HG03520 (cell line): ENCODE results near the gene BOD1.
"Not testable (repeated sequence)": the region's sequence is repeated elsewhere in the genome, so short reads cannot be mapped to it uniquely, and the experiment has no call there.

ENCODE experiments used
- ATAC-seq: cut with Tn5 transposase; IDR thresholded peaks from one replicate; pipeline ENCODE4 v1.9.1; 2021; ENCODE audit warnings: mild to moderate bottlenecking, moderate library complexity; ENCODE audit not compliant: unreplicated experiment

The BOD1 gene

DNA sequence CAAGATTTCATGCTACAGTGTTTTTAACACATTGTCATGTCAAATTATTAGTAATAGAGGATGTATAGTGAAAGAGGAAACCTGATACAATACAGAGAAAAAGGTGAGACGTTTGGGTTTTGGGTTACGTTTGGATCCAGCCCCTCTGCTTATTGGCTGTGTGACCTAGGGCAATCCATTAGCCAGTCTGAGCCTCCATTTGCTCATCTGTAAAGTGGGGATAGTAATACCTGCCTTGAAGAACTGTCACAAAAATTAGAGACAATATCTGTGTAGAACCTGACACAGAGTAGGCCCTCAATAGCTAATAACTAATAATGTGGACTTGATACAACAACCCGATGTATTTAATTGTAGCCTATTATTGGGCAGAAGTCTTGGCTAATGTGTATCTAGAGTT, 4.3 kb upstream of the BOD1 start:
- ATAC-seq, result no peak

DNA sequence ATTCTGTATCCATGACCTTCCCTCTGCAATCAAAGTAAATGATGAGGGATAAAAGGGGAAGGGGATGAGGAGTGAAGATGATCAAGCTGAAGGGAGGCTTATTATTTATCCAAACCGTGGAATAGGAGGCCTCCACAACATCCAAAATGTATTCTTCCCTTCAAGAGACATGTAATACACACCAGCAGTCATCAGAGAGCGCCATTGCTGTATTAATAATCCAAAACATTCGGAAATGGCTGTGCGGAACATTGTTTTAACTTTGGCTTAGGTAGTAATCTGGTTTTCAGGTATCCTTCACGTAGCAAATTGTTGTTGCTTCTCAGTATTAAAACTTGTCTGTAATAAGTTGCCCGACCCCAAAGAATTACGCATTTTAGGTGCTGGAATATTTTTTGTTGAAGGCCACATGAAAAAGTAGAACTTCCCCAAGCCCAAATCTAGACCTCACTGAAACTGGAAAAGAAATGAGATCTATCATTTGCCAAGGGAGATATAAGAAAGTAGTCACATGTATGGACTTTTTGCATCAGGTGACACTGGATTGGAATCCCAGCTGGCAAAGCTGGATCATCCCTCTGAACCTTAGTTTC, 2.6 kb upstream of the BOD1 start:
- no peak for ATAC-seq

DNA sequence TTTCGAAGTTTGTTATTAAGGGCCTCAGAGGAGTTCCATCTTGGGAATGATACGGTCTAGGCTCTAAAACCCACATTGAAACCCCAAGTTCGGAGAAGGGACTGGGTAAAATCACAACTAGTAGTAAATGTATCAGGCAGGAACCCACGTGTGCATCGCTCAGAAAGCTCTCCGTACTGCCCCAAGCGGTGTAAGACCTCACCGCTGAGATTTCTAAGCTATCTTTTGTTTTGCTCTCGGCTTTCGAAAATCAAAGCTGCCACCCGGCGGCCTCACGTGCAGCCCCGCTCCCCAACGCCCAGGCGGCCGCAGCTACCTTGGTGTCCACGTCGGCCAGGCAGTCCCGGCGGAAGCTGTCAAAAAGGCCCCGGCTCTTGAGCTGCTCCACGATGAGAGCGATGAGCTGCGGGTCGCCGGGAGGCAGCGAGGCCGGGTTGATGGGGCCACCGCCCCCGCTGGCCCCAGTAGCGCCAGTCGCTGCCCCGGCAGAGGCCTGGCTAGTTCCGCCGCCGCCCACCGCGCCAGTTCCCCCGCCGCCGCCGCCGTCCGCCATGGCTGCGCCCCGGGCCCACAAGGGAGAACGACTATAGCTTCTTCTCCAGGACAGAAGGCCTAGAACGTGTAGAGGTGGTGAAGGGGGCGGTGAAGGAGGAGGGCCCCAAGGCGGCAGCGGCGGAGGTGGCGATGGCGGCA, 420 bp downstream of the BOD1 start:
- peak; percentile 59 for ATAC-seq

DNA sequence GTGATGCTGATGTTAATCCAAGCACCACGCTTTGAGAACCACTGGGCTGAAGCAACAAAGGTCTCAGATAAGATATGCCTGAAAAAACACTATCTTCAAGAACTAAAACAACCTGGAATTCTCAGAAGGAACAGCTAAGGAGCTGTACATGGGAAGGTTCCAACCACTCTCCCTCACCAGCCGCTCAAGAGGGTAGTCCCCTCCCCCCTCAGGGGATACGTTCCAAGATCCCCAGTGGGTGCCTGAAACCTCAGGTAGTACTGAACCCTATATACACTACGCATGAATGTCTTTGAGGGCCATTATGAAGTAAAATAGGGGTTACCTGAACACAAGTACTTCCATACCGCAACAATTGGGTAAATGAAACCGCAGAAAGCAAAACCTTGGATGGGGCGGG, 1.9 kb downstream of the BOD1 start:
- no peak for ATAC-seq

DNA sequence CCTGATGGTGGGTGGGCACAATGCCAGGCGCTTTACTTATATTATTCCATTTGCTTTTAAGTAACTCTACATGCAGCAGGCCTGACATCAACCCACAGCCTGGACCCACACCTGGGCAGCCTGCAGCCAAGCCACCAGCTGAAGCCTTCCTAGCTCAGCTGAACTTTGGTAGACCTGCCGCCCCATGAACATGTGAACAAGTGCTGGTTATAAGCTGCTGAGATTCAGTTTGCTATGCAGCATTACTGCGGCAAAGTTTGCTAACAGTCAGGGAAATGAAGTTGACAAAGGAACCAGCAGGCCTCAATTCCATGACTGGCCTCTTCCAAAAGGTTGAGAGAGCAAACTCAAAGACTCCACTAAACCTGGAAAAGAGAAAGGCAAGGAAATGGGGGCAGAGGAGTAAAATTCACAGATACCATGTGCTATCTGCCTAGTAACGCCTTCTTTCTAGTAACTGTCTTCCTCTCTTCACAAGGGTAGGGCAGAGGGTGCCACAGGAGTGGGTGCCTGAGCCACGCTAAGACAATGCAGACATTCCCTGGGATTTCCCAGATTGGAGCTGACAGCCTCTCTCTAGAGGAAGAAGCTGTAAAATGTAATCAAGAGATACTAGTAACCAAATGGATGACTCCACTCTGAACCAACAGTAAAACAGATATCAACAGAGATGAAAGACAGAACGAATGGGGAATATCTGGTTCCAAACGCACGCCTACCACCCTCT, 2.9 kb downstream of the BOD1 start:
- ATAC-seq, result no peak

DNA sequence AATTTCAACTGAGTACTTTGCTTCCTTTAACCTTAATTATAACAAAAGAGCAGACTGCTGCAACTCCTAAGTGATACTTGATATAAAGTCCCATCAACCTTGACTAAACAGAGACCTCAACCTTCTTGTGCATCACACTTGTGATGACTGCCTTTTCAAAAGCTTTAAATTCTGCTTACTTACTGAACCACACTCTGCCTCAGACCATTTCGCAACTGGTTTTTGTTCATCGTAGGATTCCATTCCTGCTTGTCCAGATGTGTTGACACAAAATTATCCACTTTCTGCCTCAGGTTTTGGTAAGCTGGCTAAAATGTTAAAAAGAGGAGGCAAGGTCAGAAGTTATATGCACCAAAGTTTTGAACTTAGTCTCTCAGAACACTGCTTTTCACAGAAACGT, 3.5 kb downstream of the BOD1 start:
- ATAC-seq, result no peak

DNA sequence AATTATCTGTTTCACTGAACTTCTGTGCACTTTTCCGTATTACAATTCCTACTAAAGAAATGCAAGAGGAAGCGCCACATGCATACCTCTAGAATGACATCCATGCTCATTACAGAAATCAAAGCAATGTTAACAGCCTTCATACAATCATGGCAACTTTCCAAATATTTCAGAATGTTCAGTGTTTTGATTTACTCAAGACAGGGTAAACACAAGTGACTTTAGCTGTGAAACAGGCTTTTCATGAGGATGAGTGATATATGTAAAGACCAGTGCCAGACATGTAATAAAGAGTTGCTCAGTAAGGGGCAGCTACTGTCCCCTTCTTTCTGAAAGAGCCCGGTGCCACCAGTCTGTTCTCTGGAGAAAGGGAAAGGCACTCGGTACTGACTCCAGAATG, 4.7 kb downstream of the BOD1 start:
- no peak for ATAC-seq

DNA sequence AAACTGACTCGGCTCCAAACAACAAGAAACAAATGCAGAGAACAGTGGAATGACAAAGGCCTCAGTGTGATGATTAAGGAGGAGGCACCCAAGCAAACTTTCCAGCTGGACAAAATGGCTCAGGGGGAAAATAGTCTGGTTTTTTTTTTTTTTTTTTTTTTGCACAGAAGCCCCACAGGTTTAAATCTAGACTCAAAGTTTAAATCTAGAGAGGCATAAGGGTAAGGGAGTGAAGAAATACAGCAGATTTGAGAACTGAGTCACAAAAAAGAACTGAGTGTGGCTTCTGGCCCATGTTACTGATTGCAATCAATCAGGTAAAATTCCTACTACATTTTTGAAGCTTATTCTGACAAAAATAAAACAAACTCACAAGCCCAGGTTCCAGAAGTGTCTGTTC, 12.3 kb downstream of the BOD1 start:
- no peak for ATAC-seq

DNA sequence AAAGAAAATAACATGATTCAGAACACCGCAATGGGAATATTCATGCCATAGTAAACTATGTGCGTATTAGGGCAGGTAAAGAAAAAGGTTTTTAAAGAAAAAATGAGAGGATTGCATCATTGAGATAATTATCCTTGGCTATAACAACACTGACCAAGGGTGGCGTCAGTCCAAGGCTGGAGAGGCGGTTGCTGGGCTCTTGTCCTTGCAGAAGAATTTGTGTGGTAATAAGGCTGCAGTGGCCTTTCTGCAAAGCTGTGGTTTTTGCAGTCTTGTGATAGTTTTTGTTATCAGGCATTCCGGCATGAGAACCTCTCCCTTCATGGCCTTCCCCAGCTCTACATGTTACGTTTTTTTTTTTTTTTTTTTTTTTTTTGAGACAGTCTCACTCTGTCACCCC, 14.0 kb downstream of the BOD1 start:
- no peak for ATAC-seq

DNA sequence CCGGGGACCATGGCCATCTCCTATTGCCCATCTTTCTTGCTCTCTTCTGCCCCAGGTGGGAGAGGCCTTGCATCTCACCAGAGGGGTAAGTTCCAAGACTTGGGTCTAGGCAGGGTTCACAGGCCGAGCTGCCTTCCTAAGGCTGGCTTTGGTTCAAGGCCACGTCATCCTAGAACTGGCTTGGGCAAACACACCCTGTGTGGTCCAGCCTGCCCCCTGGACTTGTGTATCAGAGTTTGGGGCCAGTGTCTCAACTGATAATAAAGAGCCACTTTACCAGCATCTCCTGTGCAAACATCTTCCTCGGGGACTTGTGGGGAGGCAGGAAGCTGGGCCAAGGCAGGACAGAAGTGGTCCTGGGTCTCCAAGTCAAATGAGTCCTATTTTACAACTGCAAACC, 17.8 kb downstream of the BOD1 start:
- ATAC-seq, result no peak

DNA sequence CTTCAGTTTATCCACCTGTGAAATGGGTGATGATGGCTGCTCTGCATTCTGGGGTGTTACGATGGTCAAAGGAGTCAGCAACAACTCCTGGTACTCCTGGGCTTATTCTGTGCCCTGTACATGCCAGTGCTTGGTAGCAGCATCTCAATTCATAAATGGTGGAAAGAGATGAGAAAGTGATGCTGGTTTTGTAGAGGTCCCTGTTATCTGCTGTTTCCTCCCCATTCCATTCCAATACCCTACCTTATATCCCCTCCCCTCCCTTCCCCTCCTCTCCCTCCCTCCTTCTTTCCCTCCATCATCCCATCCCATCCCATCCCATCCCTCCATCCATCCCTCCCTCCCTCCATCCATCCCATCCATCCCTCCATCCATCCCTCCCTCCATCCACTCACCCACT, 19.1 kb downstream of the BOD1 start:
- no peak for ATAC-seq

DNA sequence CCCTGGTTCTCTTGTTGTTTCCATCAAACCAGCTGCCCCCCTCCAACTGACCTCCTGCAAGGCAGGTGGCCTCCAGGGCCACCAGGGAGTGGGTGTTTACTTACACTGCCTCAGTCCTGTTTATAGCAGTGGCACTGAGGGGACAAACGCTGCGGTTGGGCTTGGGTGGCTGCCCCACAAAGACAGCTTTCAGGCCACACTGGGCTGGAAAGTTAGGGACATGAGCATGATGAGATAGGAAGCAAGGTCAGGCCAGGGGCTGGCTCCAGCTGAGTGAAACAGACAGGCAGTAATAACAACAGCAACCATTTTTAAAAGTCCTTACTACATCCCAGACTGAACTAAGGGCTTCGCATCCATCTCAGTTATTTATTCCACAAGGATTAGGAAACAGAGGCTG, 20.6 kb downstream of the BOD1 start:
- ATAC-seq, result no peak

DNA sequence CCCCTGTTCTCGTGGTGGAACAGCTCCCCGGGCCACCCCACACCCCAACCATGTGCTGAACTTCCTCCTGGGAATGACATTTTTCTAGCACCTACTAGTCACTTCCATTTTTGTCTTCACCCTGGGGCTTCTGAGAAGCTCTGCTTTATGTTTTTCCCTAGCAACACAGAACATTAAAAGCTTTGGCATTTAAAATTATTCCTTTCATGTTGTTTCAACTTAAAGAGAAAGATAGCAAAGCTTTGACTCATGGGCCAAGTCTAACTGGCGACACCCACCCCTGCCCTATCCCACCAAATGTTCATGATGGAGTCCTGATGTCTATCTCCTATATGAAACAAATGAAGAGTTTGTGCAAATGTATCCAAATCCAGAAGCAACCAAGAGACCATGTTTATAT, 22.4 kb downstream of the BOD1 start:
- ATAC-seq, result no peak

DNA sequence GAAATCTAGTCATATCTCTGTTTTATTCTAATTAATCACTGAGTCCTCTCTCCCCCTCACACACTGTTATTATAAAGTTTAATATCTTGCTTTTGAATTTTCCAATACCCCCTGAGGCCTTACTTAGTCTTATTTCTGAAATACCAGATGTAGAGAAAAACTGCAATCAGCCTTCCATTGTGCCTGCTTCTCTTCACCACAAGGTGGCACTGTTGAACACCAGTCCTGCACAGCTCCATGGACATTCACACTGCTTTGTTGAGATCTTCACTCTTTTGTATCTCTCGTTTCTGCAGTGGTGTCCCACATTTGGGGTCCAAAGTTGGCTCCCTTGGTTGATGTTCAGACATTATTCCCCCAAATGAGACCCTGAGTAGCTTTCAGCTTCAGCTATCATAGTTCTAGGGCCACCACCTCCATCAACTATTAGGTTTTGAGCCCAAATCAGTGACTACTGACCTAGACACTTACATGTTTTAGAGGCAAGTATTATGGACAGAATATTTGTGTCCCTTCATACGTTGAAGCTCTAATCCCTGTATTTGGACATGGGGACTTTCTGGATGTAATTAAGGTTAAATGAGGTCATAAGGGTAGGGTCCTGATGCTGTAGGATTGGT, 24.3 kb downstream of the BOD1 start:
- ATAC-seq, result no peak

DNA sequence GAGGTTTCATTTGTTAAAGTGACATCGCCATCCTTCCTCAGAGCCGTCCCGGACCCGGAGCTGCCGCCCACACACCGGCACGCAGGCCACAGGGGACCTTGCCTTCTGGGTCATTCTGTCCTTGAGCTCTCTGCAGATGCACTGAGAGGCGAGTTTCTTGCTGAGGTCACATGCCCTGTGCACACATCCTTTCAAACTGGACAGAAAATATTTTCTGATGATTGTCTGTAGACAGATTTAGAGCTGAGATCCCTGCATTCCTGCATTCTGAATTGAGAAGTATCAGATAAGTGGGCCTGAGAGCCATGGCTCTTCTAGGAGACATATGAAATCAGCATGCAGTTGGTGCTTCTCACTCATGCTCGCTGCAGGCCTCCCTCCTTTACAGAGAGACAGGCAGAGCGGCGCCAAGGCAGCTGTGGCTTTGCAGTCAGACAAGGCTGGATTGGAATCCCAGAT, 25.4 kb downstream of the BOD1 start:
- no peak for ATAC-seq

DNA sequence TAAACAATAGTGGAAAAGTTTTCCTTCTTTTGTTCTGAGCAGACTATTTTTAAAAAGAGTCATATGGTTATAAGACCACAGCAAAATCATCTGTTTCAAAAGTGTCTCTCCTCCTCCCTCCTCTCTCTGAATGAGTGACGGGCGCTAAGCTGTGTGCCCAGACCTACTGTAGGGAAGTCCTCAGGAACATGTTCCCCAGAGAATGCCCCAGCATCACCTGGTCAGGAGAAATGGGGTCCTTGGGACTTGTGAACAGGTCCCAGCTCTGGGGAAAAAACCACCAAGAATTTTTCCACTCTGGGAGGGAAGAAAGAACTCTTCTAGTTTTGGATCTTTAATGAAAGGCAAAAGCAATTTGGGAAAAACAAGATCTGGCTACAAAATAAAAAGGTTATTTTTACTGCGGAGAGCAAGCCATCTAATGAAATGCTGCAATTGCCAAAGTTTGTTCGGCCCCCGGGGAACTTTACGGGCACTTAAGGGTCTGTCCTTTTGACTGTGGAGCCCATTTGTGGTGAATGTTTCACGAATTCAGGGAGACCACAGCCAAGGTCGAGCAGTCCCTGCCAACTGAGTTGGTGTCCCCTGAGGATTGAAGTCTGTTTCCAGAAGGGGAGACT, 25.9 kb downstream of the BOD1 start:
- no peak for ATAC-seq

DNA sequence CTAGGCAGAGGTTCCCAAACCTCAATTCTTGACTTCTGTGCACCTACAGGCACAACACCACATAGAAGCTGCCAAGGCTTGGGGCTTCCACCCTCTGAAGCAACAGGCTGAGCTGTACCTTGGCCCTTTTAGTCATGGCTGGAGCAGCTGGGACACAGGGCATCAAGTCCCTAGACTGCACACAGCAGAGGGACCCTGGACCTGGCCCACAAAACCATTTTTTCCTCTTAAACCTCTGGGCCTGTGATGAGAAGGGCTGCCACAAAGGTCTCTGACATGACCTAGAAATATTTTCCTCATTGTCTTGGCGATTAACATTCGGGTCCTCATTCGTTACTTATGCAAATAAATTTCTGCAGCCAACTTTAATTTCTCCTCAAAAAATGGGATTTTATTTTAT, 30.3 kb downstream of the BOD1 start:
- not testable (repeated sequence) for ATAC-seq

DNA sequence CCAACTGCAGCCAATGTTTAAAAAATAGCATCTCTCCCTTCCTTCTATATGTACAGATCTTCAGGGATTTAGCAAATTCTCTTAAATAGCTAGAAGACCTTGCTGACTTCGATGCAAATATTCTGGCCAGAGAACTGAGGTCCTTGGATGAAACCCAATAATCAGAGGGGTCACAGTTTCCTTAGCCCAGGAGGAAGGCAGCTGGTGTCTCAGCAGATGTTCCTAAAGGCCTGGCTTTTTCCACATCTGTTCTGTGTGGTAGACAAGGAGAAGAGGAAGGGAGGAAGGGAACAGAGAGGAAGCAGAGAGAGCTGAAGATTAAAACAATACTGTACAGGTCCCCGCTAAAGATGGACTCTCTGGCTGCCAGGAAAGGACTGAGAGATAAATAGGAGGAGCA, 33.1 kb downstream of the BOD1 start:
- no peak for ATAC-seq

DNA sequence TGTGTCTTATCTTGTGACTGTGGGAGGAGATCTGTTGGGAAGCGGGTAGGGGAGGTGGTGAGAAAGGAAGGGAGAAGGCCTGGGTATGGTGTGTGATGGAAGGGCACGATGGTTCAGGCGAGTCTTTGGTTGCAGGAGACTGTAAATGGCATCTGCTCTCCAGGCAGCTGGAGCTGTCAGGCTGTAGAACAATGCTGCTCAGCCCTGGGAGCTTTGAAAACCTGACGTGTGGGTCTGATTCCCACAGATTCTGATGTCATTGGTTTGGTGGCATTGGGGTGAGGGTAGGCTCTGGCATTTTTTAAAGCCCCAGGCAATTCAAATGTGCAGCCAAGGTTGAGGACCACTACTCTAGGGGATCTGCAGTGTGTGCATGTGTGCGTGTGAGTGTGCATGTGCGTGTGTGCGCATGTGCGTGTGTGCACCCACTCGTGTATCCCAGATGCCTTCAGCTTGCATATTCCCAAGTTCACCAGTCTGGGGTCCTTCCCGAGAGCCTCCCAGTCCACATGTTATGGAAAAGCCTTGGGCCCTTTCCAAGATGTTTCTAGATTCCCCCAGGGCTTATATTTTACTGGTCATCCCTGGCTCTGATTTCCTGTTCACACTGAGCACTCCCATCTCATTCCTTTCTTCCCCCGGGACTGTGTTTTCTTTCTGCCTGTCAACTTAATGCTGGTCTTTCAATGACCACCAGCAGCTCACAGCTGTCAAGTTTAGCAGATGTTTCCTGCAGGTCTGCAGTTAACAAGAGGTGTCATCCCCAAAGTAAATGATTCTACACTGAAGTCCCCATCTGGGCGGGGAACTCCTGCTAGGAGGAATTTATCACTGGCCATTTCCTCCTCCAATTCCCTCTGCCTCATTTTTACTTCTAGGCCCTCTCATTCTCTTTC, 34.0 kb downstream of the BOD1 start:
- no peak for ATAC-seq

DNA sequence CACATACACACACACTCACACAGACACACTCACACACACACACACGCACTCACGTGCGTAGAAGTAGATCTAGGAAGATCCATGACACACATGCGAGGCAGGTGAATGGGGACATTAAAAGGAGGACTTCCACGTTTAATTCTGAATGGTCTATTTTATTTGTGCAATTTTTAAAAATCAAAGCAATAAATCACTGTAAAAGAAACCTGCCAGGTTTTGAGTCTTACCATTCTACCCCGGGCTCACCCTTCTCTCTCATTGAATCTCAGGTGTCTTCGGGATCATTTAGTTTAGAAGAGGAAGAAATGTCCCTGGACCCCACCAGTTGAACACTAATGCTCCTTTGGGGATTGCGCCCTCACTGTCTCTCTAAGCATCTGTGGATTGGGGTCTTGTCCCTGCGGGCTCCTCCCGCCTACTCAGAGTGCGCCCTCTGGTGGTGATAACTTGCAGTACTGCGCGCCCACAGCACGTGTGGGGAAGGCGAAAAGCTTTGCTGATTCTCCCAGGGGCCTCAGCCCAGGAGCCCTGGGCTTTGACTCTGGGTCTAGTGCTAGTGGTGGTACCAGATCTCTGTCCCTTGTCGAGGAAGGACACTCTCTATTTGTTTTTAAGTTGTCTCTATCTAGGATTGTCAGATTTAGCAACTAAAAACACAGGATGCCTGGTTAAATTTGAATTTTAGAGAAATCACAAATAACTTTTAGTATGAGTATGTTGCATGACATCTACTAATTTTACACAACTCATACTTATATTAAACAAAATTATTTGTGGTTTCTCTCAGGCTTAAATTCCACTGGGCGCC, 34.8 kb downstream of the BOD1 start:
- no peak for ATAC-seq
